NCI-H1694 treated with DMSO at 0.1 percent for 48 hours (cell line): ENCODE measurements around the gene KMT2B.
"Not testable (repeated sequence)": the region's sequence is repeated elsewhere in the genome, so short reads cannot be mapped to it uniquely, and the experiment has no call there.

ENCODE experiments used
- DNase-seq: peaks from one replicate; lab custom pipeline; 2025; lab: John Stamatoyannopoulos, UW

KMT2B gene

DNA sequence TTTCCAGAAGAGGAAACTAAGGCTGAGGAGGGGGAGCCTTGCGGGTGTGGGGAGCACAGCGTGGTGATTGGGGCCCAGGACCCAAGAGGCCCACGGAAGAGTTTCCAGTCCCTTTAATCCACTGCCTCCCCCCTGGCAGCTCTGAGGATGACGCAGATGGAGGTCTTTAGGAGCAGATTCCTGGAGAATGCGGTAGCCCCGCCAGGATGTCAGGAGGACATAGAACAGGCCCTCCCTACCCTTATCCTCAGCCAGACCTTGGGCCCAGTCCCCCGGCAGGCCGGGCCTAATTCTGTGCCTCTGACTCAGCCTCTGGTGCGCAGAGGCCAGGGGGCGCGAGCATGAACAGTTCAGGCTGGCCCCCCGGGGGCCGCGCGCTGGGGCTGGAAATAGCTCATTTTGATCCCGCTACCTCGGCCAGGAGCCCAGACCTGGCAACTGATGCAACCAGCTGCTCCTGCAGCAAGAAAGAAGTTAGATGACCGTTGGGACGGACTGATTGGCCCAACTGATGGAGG is 39.5 kb downstream of the KMT2B start:
- peak; percentile 46 for DNase-seq

DNA sequence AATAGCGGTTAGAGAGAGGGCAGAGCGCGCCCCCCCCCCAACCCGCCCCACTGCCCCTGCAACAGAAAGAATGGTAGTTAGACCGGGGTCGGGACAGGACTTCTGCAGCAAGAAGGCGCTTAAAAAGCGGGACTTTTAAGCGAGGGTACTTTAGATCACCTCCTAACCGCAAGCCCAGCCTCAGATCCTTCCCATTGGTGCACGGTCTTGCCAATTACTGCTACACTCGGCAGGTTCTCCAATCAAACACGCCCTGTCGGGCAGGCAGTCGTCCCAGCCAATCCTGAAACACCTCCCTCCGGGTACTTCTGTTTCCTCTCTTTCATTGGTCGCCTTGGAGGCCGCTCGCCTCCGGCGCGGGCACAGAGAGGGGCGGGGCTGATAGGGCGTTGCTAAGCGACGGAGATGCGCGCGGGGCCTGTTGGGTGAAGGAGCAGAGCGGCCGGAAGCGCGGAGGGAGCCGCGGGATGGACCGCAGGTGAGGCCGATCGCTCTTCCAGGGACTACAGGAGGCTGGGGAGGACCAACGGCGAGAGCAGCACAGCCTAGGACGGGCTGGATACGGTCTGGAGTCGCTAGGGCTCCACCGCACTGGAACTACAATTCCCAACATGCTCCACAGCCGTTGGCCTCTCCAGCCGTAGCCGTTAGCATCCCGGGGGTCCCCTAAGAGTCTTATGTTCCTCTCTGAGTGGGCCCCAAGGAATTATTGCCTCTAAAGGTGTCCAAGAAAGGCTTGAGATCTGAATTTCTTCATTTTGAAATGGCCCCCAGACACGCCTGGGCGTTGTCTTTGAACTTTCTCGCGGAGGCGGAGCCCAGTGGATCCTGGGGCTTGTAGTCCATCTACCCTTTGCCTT is 40.2 kb downstream of the KMT2B start, which contains the start of gene PROSER3:
Gene PROSER3, plus strand, starts transcription at position 428 of the 860 bp plus-strand sequence. Its CDS starts 40 bp downstream, at position 468.
- peak; percentile 99 for DNase-seq

DNA sequence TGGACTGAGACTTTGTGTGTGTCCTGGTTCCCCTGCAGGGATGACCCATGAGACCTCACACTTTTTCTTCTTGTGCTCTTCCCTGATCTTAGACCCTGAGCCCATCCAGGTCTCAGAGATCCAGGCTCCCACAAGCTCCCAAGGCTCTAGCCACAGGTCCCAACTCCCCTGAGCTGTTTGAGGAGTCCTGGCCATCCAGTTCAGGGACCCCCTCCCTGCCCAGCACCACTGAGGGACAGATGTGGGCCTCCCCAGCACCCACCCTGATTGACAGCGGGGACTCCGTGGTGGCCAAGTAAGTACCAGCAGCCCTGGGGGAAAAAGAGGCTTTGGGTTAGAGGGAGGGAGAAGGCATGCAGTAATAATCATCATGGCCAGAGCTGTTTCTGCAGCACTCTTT is 41.9 kb downstream of the KMT2B start:
- no peak for DNase-seq

DNA sequence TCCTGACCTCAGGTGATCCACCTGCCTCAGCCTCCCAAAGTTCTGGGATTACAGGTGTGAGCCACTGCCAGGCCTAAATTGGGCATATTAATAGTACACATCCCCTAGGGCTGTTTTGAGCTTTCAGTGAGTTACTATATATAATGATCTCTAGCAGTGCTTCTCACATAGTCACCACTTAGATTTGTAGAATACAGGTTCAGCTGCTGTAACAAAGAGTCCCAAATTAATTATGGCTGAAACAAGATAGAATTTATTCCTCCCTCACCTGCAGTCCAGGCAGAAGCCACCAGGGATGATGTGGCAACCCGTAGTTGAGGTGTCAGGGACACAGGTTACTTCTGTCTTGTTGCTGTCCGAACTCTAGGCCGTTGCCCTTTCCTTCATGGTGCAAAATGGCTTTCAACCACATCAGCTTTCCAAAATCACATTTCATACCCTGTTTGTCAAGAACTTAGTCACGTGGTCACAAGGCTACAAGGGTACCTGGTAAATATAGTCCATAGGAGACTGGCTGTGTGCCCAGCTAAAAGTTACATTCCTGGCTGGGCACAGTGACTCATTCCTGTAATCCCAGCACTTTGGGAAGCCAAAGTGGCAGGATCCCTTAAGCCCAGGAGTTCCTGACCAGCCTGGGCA is 43.0 kb downstream of the KMT2B start:
- no peak for DNase-seq

DNA sequence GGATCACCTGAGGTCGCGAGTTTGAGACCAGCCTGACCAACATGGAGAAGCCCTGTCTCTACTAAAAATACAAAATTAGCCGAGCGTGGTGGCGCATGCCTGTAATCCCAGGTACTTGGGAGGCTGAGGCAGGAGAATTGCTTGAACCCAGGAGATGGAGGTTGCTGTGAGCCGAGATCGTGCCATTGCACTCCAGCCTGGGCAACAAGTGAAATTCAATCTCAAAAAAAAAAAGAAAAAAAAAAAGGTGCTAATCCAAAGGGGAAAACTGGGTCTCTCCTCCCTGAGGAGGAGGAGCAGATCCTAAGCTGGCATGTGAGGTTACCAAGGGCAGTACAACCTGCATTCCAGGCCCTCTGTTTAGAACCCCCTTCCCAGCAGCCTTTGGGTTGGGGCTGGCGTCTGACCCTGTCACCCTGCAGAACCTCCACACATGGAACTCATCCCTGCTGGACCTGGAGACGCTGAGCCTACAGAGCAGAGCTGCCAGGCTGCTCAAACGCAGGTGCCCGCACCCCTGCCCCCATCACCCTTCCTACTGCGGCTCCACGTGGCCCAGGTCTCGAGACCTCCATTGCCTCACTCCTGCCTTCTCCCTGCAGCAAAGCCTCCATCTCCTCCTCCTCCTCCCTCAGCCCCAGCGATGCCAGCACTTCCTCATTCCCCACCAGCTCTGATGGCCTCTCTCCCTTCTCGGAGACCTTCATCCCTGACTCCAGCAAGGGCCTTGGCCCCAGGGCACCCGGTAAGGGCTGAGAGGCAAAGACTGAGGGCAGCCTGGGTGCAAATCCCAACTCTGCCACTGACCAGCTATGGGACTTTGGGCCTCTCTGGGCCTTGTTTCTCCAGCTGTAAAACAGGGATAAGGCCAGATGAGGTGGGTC is 46.9 kb downstream of the KMT2B start:
- DNase-seq = no peak

DNA sequence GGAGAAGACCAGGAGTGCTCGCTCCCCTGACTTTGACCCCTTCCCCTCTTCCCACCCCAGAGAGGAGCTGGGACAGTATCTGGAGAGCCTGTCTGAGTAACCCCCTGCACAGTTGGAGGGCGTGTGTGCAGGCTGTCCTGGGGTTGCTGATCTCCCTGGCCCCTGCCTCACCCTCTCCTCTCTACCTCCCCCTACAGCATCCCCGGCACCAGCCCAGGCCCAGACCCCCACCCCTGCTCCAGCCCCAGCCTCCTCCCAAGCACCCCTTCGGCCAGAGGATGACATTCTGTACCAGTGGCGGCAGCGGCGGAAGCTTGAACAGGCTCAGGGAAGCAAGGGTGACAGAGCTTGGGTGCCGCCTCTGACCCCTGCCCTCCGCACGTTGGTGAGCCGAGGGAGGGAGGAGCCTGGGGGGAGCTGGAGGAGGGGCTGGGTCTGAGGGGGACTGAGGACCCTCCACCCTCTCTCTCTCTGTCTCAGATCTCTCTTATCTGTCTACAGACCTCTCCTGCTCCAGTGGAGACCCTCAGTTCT is 48.8 kb downstream of the KMT2B start:
- no peak for DNase-seq

DNA sequence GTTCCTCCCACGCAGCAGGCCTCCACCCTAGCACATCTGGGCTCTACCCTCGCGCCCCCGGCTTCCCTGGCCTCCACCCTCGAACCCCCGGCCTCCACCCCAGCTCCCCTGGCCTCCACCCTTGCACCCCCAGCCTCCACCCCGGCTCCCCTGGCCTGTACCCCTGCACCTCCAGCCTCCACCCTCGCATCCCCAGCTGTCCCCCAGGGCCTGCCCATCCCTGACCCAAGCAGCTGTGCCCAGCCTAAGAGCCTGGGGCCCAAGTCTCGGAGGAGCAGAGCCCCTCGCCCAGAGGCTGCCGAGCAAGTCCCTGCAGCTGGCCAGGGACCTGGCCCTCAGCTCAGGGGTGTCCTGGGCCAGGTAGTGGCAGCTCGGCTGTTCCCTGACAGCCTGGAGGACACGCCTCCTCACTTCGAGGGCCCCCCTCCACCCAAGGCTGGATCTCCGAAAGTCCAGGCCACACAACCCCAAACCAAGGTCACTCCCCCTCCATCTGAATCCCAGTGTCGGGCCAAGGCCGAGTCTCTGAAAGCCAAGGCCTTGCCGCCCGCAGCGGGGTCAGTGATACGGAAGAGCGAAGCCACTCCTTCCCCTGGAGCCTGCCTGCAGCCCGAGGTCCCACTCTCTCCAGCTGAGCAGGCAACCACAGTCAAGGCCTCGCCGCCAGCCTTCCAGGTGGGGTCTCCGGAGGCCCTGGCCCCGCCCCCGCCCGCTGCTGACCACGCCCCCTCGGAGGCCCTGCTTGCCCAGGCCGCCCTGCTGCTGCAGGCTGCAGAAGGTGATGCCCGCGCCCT is 49.7 kb downstream of the KMT2B start:
- no peak for DNase-seq

DNA sequence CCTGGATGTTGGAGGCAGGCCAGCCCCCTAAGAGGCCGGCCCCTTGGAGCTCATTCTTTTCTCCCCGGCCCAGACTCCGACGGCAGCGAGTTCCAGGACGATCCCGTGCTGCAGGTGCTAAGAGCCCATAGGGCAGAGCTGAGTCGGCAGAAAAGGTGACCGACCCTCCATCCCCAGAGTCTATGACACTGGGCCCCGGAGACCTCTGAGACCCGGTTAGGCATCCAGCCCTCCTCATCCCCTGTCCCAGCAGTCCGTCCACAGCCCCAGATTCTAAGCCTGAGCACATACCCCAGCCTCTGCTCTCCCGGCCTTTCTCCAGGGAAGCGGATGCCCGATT is 50.2 kb downstream of the KMT2B start:
- DNase-seq = no peak

DNA sequence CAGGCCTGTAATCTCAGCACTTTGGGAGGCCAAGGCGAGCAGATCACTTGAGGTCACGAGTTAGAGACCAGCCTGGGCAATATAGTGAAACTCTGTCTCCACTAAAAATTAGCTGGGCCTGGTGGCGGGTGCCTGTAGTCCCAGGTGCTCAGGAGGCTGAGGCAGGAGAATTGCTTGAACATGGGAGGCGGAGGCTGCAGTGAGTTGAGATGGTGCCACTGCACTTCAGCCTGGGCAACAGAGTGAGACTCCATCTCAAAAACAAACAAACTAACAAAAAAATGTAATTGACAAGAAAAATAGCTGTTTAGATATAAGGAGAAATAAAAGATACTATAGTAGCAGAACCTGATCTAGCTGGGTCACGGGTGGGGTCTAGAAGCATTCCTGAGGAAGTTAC is 54.6 kb downstream of the KMT2B start:
- not testable (repeated sequence) for DNase-seq

DNA sequence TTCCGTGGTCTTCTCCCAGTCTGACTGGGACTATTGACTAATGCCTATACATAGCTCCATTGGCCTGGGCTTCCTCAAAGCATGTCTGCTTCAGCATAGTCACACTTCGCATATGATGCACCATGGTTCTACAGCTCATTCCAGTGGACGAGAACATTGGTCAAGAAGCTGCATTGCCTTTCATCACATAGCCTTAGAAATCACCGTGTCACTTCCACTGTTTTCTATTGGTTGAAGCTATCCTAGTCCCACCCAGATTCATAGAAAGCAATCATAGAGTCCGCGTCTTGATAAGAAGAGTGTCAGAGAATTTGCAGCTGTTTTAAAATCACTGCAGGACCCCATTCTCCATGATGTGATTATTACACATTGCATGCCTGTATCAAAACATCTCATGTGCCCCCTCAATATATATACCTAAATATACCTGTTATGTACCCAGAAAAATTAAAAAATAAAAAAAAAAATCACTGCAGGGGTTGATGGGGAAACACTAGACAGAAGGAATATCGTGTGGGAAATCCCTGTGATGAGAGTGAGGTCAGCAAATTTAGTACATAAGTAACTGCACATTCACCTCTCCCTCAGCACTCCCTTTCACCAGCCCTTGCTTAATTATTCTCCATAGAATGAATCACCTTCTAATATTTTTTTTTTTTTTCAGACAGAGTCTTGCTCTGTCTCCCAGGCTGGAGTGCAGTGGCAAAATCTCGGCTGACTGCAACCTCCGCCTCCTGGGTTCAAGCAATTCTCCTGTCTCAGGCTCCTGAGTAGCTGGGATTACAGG is 55.4 kb downstream of the KMT2B start:
- no peak for DNase-seq

DNA sequence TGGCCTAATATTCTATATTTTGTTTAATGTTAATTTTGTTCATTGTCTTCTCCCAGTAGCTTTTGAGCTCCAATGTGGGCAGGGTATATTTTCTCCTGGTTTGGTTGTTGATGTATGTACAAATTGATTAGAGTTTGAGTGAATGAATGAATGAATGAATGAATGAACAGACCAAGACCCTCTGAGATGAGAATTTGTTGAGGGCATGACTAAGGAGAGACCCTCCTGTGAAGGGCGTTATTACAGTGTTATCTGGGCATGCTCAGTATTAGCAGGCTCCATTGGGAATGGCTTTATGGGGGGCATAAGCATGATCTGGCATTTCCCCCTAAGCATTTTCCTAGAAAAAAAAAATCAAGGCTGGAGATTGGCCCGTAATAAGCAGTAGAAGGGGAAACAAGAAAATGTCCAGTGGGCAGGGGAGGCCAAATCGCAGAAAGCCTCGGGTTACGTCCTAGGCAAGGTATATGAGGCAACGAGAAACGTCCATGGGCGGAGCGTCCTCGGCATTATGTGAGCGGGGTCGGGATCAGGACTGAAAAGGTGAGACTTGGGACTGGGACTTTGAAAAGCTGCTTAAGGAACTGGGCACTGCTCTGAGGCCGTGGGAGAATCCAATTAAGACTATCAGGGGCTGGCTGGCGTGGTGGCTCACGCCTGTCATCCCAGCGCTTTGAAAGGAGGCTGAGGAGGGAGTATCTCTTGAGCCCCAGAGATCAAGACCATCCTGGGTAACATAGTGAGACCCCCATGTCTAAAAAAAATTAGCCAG is 56.7 kb downstream of the KMT2B start:
- no peak for DNase-seq

DNA sequence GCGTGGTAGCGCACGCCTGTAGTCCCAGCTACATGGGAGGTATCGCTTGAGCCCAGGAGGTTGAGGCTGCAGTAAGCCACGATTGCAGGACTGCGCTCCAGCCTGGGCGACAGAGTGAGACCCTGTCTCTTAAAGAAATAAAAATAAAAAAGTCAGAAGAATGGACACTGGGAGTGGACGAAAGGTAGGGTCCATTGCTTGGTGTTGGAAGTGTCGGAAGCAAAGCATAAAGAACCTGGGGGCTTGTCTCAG is 57.2 kb downstream of the KMT2B start:
- no peak for DNase-seq

DNA sequence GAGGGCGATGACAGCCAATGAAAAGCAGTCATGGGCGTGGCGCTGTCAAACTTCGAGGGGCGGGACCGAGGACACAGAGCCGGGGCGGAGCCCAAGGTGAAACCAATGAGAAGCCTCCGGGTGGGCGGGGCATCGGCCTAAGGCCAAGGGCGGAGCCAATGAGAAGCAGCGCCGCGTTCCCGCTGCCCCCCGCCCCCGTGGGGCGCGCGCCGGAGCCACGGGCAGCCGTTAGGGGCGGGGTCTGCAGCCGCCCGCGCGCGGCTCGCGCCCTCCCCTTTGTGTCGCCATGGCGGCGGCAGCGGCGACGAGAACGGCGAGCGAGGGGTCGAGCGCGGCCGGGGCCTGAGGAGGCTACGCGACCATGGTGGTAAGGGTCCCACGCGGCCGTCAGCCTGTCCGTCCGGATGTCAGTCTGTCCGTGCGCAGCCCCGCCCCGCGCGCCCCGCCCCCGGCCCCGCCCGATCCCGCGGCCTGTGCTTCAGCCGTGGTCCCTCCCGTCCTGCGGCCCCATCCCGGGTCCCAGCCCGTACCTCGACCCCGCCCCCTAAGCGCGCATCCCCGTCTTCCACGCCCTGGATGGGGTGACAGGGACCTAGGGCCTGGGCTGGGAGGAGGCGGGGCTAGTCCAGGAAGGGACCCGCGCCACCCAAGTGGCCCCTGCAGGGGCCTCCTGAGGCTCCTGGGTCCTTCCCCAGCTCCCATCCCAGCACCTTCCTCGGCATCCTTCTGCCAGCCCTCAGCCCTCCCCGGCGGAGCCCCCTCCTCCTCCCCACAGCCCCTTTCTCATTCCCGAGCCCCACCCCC is 57.7 kb downstream of the KMT2B start, which contains the start of gene ARHGAP33:
Gene ARHGAP33, plus strand, starts transcription at position 267 of the 804 bp plus-strand sequence. Its CDS starts 95 bp downstream, at position 362.
- DNase-seq = peak; percentile 95

DNA sequence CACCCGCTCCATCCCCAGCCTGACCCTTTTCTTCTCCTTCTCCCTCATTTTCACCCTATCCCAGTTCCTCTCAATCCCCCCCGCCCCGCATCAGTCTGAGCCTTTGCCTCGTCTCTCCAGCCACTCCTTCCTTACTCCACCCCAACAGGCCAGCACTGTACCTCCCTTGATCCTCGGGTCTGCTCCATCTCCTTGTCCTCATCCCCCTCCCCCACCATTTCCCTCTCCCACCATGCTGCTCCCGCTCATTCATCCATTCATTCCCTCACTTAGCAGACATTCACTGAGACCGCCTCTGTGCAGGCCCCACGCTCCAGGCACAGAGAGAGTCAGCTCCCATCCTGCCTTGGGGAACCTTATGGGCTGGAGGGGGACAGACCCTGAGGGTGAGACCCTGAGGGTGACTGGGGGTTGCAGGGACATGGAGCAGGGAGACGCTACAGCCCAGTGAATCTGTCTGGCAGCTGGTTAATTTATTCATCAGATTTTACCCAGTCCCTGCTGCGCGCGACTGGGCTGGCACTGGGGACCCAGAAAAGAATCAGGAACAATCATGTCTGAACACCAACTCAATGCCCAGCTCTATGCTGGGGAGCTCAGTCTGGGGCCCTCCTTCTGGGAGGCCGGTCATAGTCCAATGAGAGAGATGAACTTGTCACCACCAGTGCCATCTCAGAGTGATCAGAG is 58.4 kb downstream of the KMT2B start:
- DNase-seq = no peak

DNA sequence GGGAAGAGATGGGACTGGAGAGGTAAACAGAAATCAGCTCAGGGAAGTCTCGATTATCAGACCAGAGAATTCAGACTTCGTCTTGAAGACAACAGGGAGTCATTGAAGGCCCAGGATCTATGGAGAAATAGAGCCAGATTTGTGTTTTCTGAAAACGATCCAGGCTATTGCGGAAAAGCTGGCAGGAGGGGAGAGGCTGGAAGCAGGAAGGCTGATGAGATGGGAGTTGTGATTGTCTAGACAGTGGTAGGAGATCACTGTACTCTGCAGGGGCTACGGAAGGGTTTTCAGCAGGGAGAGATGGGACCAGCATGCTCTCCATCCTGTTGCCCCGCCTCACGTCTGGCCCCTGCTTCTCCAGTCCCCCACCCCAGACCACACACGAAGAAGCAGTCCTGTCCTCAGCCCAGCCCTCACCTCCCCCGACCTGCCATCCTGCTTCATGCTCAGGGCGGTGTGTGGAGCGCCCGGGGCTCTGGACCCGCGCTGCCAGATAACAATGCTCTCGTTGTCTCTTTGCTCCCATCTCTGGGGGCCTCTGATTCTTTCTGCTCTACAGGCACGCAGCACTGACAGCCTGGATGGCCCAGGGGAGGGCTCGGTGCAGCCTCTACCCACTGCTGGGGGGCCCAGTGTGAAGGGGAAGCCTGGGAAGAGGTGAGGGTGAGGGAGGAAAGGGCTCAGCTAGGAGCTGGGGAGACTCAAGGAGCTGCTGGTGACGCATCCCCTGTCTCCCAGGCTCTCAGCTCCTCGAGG is 59.5 kb downstream of the KMT2B start:
- DNase-seq = no peak

DNA sequence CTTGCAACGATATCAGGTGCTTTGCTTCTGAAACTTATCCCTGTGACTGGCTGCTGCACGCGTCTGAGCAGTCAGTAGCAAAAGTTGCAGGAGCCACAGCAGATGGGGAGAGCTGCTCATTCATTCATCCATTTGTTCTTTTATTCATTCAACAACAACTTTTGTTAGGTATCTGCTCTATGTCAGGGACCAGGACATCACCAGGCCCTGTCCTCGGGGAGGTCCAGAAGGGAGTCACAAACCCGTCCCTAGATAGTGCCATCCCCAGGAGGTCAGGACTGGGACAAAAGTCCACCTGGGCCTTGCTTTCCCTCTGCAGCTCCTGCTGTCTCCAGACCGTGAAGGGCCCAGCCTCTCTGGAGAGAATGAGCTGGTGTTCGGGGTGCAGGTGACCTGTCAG is 60.2 kb downstream of the KMT2B start:
- DNase-seq = no peak

DNA sequence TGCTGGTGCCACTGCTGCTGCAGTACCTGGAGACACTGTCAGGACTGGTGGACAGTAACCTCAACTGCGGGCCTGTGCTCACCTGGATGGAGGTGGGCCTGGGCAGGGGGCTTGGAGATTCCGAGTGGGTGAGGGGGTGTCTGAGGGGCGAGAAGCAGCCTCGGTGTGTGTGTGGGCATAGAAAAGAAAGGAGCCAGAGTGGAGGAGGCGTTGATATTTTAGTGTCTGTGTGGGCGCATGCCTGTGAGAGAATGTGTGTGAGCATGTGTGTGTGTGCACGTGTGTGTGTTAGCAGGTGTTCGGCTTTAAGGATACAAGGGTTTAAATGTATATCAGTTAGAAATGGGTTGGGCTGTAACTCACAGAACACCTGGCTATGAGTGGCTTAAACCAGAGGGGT is 61.2 kb downstream of the KMT2B start:
- DNase-seq = no peak

DNA sequence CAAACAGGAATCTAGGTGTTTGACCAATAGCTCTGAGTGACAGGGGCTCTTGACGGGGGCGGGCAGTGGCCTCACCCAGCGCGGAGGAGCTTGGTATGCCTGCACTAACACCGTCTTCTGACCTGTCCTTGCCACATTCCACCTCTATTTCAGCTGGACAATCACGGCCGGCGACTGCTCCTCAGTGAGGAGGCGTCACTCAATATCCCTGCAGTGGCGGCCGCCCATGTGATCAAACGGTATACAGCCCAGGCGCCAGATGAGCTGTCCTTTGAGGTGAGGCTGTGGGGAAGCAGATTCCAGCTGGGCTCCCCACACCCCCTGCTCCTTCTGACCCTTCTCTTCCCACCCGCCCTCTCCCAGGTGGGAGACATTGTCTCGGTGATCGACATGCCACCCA is 62.3 kb downstream of the KMT2B start:
- DNase-seq = no peak
